SK-N-SH treated with all-trans-retinoic acid at 6 μM for 48 hours (cell line): Measurements from ENCODE around the gene MC1R.

Experiments used
- ARNTL ChIP-seq: fragments of 450-650 bp; formaldehyde crosslinking; IDR thresholded peaks from 2 replicates; pipeline ENCODE4 v1.5.0; 2020; ENCODE audit warnings: low read depth, mild to moderate bottlenecking, moderate library complexity, borderline replicate concordance
- BACH2 ChIP-seq: fragments of 250-450 bp; sonication (Bioruptor Pico); IDR thresholded peaks from 2 replicates; pipeline ENCODE4 v1.9.0; 2021; ENCODE audit warnings: mild to moderate bottlenecking, borderline replicate concordance
- CREB5 ChIP-seq: fragments of 250-450 bp; sonication (Bioruptor Pico); IDR thresholded peaks from 2 replicates; pipeline ENCODE4 v1.5.1; 2020; ENCODE audit warnings: low read depth, mild to moderate bottlenecking, moderate library complexity
- GLIS3 ChIP-seq: fragments of 250-450 bp; sonication (Bioruptor Pico); IDR thresholded peaks from 2 replicates; pipeline ENCODE4 v1.5.0; 2020; ENCODE audit warnings: mild to moderate bottlenecking, moderate library complexity
- PATZ1 ChIP-seq: fragments of 250-450 bp; sonication (Bioruptor Pico); IDR thresholded peaks from 2 replicates; pipeline ENCODE4 v1.8.0; 2020; ENCODE audit warnings: mild to moderate bottlenecking, moderate library complexity, borderline replicate concordance
- PPARA ChIP-seq: fragments of 250-450 bp; sonication (Bioruptor Pico); IDR thresholded peaks from 2 replicates; pipeline ENCODE4 v1.5.0; 2020; ENCODE audit warnings: mild to moderate bottlenecking, borderline replicate concordance
- TOX ChIP-seq: fragments of 250-450 bp; sonication (Bioruptor Pico); IDR thresholded peaks from 2 replicates; pipeline ENCODE4 v1.8.0; 2021; ENCODE audit warnings: mild to moderate bottlenecking, moderate library complexity, borderline replicate concordance
- ZC3H10 ChIP-seq: fragments of 250-450 bp; sonication (Bioruptor Pico); IDR thresholded peaks from 2 replicates; pipeline ENCODE4 v1.5.1; 2021; ENCODE audit warnings: mild to moderate bottlenecking, moderate library complexity
- ZFP3 ChIP-seq: fragments of 250-450 bp; sonication (Bioruptor Pico); IDR thresholded peaks from 2 replicates; pipeline ENCODE4 v1.5.0; 2020; ENCODE audit warnings: mild to moderate bottlenecking, moderate library complexity
- ZFP30 ChIP-seq: fragments of 450-650 bp; formaldehyde crosslinking; IDR thresholded peaks from 2 replicates; pipeline ENCODE4 v1.5.0; 2022; ENCODE audit warnings: mild to moderate bottlenecking, moderate library complexity
- ZNF565 ChIP-seq: fragments of 450-650 bp; formaldehyde crosslinking; conservative IDR thresholded peaks from 2 replicates; pipeline ENCODE4 v1.5.0; 2020; ENCODE audit warnings: low read depth, mild to moderate bottlenecking, moderate library complexity

DNA sequence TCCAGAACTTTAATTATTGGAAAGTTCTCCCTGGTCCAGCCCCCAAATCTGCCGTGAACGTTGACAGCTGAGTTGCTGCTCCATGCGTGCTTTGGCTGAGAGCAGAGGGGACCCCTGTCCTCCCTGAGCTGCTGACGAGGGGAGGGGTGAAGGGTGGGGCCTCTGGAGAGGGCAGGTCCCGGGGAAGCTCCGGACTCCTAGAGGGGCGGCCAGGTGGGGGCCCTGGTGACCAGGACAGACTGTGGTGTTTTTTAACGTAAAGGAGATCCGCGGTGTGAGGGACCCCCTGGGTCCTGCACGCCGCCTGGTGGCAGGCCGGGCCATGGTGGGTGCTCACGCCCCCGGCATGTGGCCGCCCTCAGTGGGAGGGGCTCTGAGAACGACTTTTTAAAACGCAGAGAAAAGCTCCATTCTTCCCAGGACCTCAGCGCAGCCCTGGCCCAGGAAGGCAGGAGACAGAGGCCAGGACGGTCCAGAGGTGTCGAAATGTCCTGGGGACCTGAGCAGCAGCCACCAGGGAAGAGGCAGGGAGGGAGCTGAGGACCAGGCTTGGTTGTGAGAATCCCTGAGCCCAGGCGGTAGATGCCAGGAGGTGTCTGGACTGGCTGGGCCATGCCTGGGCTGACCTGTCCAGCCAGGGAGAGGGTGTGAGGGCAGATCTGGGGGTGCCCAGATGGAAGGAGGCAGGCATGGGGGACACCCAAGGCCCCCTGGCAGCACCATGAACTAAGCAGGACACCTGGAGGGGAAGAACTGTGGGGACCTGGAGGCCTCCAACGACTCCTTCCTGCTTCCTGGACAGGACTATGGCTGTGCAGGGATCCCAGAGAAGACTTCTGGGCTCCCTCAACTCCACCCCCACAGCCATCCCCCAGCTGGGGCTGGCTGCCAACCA is at the start of gene MC1R:
- TF ChIP-seq PPARA (CRISPR knock-in tag): no peak
- TF ChIP-seq ZC3H10 (CRISPR knock-in tag): no peak
- no peak for TF ChIP-seq GLIS3 (CRISPR knock-in tag)
- TF ChIP-seq PATZ1 (CRISPR knock-in tag): no peak
- TF ChIP-seq ZFP30 (CRISPR knock-in tag): no peak
- no peak for TF ChIP-seq ZFP3
- TF ChIP-seq BACH2 (CRISPR knock-in tag): no peak
- TF ChIP-seq ARNTL: no peak
- no peak for TF ChIP-seq ZNF565
- no peak for TF ChIP-seq CREB5 (CRISPR knock-in tag)
- no peak for TF ChIP-seq TOX
